ENCODE results near the gene KBTBD12.

DNA sequence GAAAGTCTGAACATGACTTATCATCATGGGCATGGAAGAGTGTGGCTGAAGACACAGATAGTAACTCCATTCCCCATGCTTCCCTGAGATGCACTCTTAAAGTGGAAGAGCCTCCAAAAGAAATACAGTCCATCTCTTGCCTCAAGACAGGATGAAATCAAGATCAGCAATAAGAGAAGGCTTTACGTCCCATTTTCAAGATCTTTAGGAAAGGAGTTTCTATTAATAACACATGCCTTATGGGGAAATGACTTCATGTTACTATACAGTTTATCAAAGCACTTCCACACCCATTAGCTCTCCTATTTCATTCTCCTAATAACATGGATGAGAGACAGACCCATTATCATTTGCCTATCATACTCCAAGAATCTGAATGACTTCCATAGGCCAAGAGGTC lies 6.1 kb upstream of the KBTBD12 start:
- TF ChIP-seq, protein P1, sequence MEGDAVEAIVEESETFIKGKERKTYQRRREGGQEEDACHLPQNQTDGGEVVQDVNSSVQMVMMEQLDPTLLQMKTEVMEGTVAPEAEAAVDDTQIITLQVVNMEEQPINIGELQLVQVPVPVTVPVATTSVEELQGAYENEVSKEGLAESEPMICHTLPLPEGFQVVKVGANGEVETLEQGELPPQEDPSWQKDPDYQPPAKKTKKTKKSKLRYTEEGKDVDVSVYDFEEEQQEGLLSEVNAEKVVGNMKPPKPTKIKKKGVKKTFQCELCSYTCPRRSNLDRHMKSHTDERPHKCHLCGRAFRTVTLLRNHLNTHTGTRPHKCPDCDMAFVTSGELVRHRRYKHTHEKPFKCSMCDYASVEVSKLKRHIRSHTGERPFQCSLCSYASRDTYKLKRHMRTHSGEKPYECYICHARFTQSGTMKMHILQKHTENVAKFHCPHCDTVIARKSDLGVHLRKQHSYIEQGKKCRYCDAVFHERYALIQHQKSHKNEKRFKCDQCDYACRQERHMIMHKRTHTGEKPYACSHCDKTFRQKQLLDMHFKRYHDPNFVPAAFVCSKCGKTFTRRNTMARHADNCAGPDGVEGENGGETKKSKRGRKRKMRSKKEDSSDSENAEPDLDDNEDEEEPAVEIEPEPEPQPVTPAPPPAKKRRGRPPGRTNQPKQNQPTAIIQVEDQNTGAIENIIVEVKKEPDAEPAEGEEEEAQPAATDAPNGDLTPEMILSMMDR (IDR thresholded peaks at IDR 0.05), result no peak
- TF ChIP-seq POLR2AphosphoS5 (IDR thresholded peaks at IDR 0.05), result no peak
